Measurements from ENCODE around the gene SLIT3.

SLIT3 gene

GRCh38 chr5:168663276-168664004 lies 637.5 kb downstream of the SLIT3 start:
- no peak overlapping the region for H3K27ac ChIP-seq
- H3K27me3 ChIP-seq (replicated peaks) = no peaks in the 10 kb centered on the region
- no peak for TF ChIP-seq CTCF (IDR thresholded peaks at IDR 0.05; ENCODE audit: low read depth, low read length, missing control alignments)
- H3K4me3 ChIP-seq (ENCODE audit: low read depth, low read length) = no peak overlapping the region
- in situ Hi-C loops (cut with HindIII; ENCODE audit: low pct_ligation_motif_present, low sequenced_read_pairs) = no loop called here
- no peaks in the 10 kb centered on the region for H3K36me3 ChIP-seq (replicated peaks)
- no peak for DNase-seq

- TF ChIP-seq CTCF (IDR thresholded peaks at IDR 0.05; ENCODE audit: low read depth, low read length, missing control alignments) = no peak
- in situ Hi-C loops (cut with HindIII; ENCODE audit: low pct_ligation_motif_present, low sequenced_read_pairs) = no loop called here
Observed at GRCh38 chr5:168661593-168662485, 639.1 kb downstream of the SLIT3 start.

GRCh38 chr5:168660691-168661090 lies 640.2 kb downstream of the SLIT3 start:
- Histone ChIP-seq H3K27ac (no peak overlapping the region), H3K4me3 (ENCODE audit: low read depth, low read length) (no peak overlapping the region), H3K36me3 (replicated peaks) (no peaks in the 10 kb centered on the region), H3K27me3 (replicated peaks) (no peaks in the 10 kb centered on the region)
- in situ Hi-C loops (cut with HindIII; ENCODE audit: low pct_ligation_motif_present, low sequenced_read_pairs) = no loop called here
- DNase-seq = no peak
- TF ChIP-seq CTCF (IDR thresholded peaks at IDR 0.05; ENCODE audit: low read depth, low read length, missing control alignments) = no peak

More at GRCh38 chr5:168661593-168662485, 639.1 kb downstream of the SLIT3 start:
- H3K27ac ChIP-seq = no peak overlapping the region
- H3K4me3 ChIP-seq (ENCODE audit: low read depth, low read length) = no peak overlapping the region
- H3K36me3 ChIP-seq (replicated peaks) = no peaks in the 10 kb centered on the region
- DNase-seq = no peak
- H3K27me3 ChIP-seq (replicated peaks) = no peaks in the 10 kb centered on the region

- no peak for DNase-seq
- Histone ChIP-seq H3K36me3 (replicated peaks) (no peaks in the 10 kb centered on the region), H3K27me3 (replicated peaks) (no peaks in the 10 kb centered on the region), H3K4me3 (ENCODE audit: low read depth, low read length) (no peak overlapping the region), H3K27ac (no peak overlapping the region)
- in situ Hi-C loops (cut with HindIII; ENCODE audit: low pct_ligation_motif_present, low sequenced_read_pairs) = no loop called here
- no peak for TF ChIP-seq CTCF (IDR thresholded peaks at IDR 0.05; ENCODE audit: low read depth, low read length, missing control alignments)
Observed at GRCh38 chr5:168659286-168659847, 641.6 kb downstream of the SLIT3 start.

GRCh38 chr5:168658394-168658793 lies 642.5 kb downstream of the SLIT3 start:
- TF ChIP-seq CTCF (IDR thresholded peaks at IDR 0.05; ENCODE audit: low read depth, low read length, missing control alignments) = no peak
- Histone ChIP-seq H3K4me3 (ENCODE audit: low read depth, low read length) (no peak overlapping the region), H3K36me3 (replicated peaks) (no peaks in the 10 kb centered on the region), H3K27me3 (replicated peaks) (no peaks in the 10 kb centered on the region), H3K27ac (no peak overlapping the region)
- no peak for DNase-seq
- in situ Hi-C loops (cut with HindIII; ENCODE audit: low pct_ligation_motif_present, low sequenced_read_pairs) = no loop called here
